ENCODE data around the gene PRB4. TPM values are rescaled to one million over a fixed set of nuclear protein-coding genes. Genes with fewer than 3 reads are reported as not detected.
A peak's percentile ranks its signal among the peaks of the same experiment; 100 is the strongest.

The PRB4 gene
- total and polyA plus RNA-seq, 2 experiments from 2014 or later: not detected

DNA sequence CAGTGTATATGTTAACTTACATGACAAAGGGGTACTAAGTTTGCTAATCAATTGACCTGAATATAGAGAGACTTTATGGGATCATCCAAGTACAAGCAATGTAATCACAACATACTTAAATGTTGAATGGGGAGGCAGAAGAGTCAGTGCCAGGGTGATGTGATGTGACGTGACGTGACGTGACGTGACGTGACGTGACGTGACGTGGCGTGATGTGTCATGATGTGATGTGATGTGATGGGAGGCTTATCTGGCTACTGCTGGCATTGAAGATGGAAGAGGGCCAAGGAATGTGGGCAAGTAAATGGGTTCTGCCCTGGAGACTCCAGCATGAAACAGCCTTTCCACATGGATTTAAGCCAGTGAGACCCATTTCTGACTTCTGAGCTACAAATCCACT is 38.2 kb upstream of the PRB4 start:
- Histone ChIP-seq H3K9me2 (ENCODE audit: insufficient read depth) (no peaks in the 10 kb centered on the region), H4K20me1 (replicated peaks; ENCODE audit: insufficient read depth) (no peaks in the 10 kb centered on the region), H3K27me3 (ENCODE audit: insufficient read depth) (no peaks in the 10 kb centered on the region), H3F3A (replicated peaks; ENCODE audit: low read depth) (no peaks in the 10 kb centered on the region), H3K4me3 (no peak overlapping the region), H3K4me1 (ENCODE audit: insufficient read depth) (no peaks in the 10 kb centered on the region), H3K36me3 (ENCODE audit: insufficient read depth) (no peaks in the 10 kb centered on the region), H2AFZ (no peak overlapping the region), H3K4me2 (no peak overlapping the region), H3K79me2 (replicated peaks; ENCODE audit: insufficient read depth) (no peaks in the 10 kb centered on the region), H3K27ac (ENCODE audit: low read depth) (no peak overlapping the region)
- no peak for ATAC-seq
- DNase-seq (ENCODE audit: low spot score): no peak
- Mint-ChIP-seq H3K36me3 (ENCODE audit: low read depth) (no peaks in the 10 kb centered on the region), H3K27me3 (ENCODE audit: insufficient read depth, low read depth, poor library complexity) (no peaks in the 10 kb centered on the region), H3K4me1 (no peaks in the 10 kb centered on the region), H3K27ac (no peak overlapping the region), H3K9me3 (no peaks in the 10 kb centered on the region), H3K4me3 (no peak overlapping the region)
- TF ChIP-seq NANOG (IDR thresholded peaks at IDR 0.05; ENCODE audit: borderline replicate concordance): no peak
- TF ChIP-seq POLR2AphosphoS5 (IDR thresholded peaks at IDR 0.05; ENCODE audit: low read depth): no peak
- TF ChIP-seq EZH2phosphoT487 (IDR thresholded peaks at IDR 0.05; ENCODE audit: unreplicated experiment): no peak
- no peak for TF ChIP-seq ZNF331 (CRISPR knock-in tag; IDR thresholded peaks at IDR 0.05; ENCODE audit: low read depth)
- no peak for TF ChIP-seq CREB1 (CRISPR knock-in tag; IDR thresholded peaks at IDR 0.05; ENCODE audit: low read depth)

GRCh38 chr12:11347810-11348209 is 37.6 kb upstream of the PRB4 start:
- no peaks in the 10 kb centered on the region for H3K4me1 ChIP-seq (ENCODE audit: insufficient read depth)
- H3K4me3 ChIP-seq: no peak overlapping the region
- H3F3A ChIP-seq (replicated peaks; ENCODE audit: low read depth): no peaks in the 10 kb centered on the region
- H3K27me3 ChIP-seq (ENCODE audit: insufficient read depth): no peaks in the 10 kb centered on the region
- Mint-ChIP-seq H3K27me3 (ENCODE audit: insufficient read depth, low read depth, poor library complexity) (no peaks in the 10 kb centered on the region), H3K4me3 (no peak overlapping the region), H3K4me1 (no peaks in the 10 kb centered on the region), H3K36me3 (ENCODE audit: low read depth) (no peaks in the 10 kb centered on the region), H3K27ac (no peak overlapping the region), H3K9me3 (no peaks in the 10 kb centered on the region)
- ATAC-seq (peak; percentile 61), DNase-seq (ENCODE audit: low spot score) (peak; percentile 33)
- H3K79me2 ChIP-seq (replicated peaks; ENCODE audit: insufficient read depth): no peaks in the 10 kb centered on the region
- H3K9me2 ChIP-seq (ENCODE audit: insufficient read depth): no peaks in the 10 kb centered on the region
- no peak overlapping the region for H2AFZ ChIP-seq
- H3K27ac ChIP-seq (ENCODE audit: low read depth): no peak overlapping the region
- H4K20me1 ChIP-seq (replicated peaks; ENCODE audit: insufficient read depth): no peaks in the 10 kb centered on the region
- no peaks in the 10 kb centered on the region for H3K36me3 ChIP-seq (ENCODE audit: insufficient read depth)
- no peak overlapping the region for H3K4me2 ChIP-seq
- TF ChIP-seq ZNF114 (CRISPR knock-in tag; IDR thresholded peaks at IDR 0.05): no peak
- TF ChIP-seq EZH2phosphoT487 (IDR thresholded peaks at IDR 0.05; ENCODE audit: unreplicated experiment): no peak
- TF ChIP-seq CTCF (conservative IDR thresholded peaks at IDR 0.05; ENCODE audit: low read depth in 2 of 2): peak in 1 of 2 experiments; percentile 55; a peak in 2 of 4 replicates

- H3K9me3 Mint-ChIP-seq: no peaks in the 10 kb centered on the region; the same call in 2 of the 3 replicates
- Histone ChIP-seq H3K27ac (ENCODE audit: low read depth) (no peak overlapping the region), H3K4me3 (no peak overlapping the region), H3K9me2 (ENCODE audit: insufficient read depth) (peaks cover 7% of the 10 kb centered on the region; the same call in 1 of the 2 replicates), H3F3A (replicated peaks; ENCODE audit: low read depth) (no peaks in the 10 kb centered on the region), H3K27me3 (ENCODE audit: insufficient read depth) (no peaks in the 10 kb centered on the region), H2AFZ (no peak overlapping the region), H3K36me3 (ENCODE audit: insufficient read depth) (no peaks in the 10 kb centered on the region), H3K79me2 (replicated peaks; ENCODE audit: insufficient read depth) (no peaks in the 10 kb centered on the region), H3K4me2 (no peak overlapping the region), H3K4me1 (ENCODE audit: insufficient read depth) (no peaks in the 10 kb centered on the region), H4K20me1 (replicated peaks; ENCODE audit: insufficient read depth) (no peaks in the 10 kb centered on the region)
- ATAC-seq (no peak), DNase-seq (ENCODE audit: low spot score) (no peak)
- TF ChIP-seq CREB1 (CRISPR knock-in tag; IDR thresholded peaks at IDR 0.05; ENCODE audit: low read depth) (no peak), EZH2phosphoT487 (IDR thresholded peaks at IDR 0.05; ENCODE audit: unreplicated experiment) (no peak), STAT1 (IDR thresholded peaks at IDR 0.05; ENCODE audit: unreplicated experiment) (no peak)
- TF ChIP-seq, protein P1, sequence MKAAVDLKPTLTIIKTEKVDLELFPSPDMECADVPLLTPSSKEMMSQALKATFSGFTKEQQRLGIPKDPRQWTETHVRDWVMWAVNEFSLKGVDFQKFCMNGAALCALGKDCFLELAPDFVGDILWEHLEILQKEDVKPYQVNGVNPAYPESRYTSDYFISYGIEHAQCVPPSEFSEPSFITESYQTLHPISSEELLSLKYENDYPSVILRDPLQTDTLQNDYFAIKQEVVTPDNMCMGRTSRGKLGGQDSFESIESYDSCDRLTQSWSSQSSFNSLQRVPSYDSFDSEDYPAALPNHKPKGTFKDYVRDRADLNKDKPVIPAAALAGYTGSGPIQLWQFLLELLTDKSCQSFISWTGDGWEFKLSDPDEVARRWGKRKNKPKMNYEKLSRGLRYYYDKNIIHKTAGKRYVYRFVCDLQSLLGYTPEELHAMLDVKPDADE (IDR thresholded peaks at IDR 0.05): no peak
- TF ChIP-seq, protein P2, sequence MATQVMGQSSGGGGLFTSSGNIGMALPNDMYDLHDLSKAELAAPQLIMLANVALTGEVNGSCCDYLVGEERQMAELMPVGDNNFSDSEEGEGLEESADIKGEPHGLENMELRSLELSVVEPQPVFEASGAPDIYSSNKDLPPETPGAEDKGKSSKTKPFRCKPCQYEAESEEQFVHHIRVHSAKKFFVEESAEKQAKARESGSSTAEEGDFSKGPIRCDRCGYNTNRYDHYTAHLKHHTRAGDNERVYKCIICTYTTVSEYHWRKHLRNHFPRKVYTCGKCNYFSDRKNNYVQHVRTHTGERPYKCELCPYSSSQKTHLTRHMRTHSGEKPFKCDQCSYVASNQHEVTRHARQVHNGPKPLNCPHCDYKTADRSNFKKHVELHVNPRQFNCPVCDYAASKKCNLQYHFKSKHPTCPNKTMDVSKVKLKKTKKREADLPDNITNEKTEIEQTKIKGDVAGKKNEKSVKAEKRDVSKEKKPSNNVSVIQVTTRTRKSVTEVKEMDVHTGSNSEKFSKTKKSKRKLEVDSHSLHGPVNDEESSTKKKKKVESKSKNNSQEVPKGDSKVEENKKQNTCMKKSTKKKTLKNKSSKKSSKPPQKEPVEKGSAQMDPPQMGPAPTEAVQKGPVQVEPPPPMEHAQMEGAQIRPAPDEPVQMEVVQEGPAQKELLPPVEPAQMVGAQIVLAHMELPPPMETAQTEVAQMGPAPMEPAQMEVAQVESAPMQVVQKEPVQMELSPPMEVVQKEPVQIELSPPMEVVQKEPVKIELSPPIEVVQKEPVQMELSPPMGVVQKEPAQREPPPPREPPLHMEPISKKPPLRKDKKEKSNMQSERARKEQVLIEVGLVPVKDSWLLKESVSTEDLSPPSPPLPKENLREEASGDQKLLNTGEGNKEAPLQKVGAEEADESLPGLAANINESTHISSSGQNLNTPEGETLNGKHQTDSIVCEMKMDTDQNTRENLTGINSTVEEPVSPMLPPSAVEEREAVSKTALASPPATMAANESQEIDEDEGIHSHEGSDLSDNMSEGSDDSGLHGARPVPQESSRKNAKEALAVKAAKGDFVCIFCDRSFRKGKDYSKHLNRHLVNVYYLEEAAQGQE (IDR thresholded peaks at IDR 0.05; ENCODE audit: unreplicated experiment): no peak
- H3K27me3 Mint-ChIP-seq (ENCODE audit: insufficient read depth, low read depth, poor library complexity): no peaks in the 10 kb centered on the region
- no peak overlapping the region for H3K27ac Mint-ChIP-seq
- no peaks in the 10 kb centered on the region; the same call in 2 of the 3 replicates for H3K36me3 Mint-ChIP-seq (ENCODE audit: low read depth)
- no peaks in the 10 kb centered on the region for H3K4me1 Mint-ChIP-seq
- H3K4me3 Mint-ChIP-seq: no peak overlapping the region
Observed at GRCh38 chr12:11344500-11344899, 34.3 kb upstream of the PRB4 start.

Data from GM23338 (cell line).